Dedifferentiated amniotic fluid mesenchymal stem cell (primary cell): ENCODE data around the gene LANCL1.
"Not testable (repeated sequence)": the region's sequence is repeated elsewhere in the genome, so short reads cannot be mapped to it uniquely, and the experiment has no call there.

ENCODE experiments used
- DNase-seq: peaks from one replicate; pipeline ENCODE4 v3.0.0-alpha.2; 2016; ENCODE audit errors: extremely low spot score

Gene LANCL1

GRCh38 chr2:210459407-210459806 is 17.2 kb downstream of the LANCL1 start:
- no peak for DNase-seq

- DNase-seq: no peak
These were observed 18.2 kb downstream of the LANCL1 start for GRCh38 chr2:210458395-210458794.

- no peak for DNase-seq
These were observed 20.0 kb downstream of the LANCL1 start for GRCh38 chr2:210456571-210456970.

GRCh38 chr2:210454336-210454735 is 22.2 kb downstream of the LANCL1 start:
- no peak for DNase-seq

GRCh38 chr2:210452194-210452593 is 24.4 kb downstream of the LANCL1 start:
- no peak for DNase-seq

GRCh38 chr2:210450942-210451341 is 25.6 kb downstream of the LANCL1 start:
- not testable (repeated sequence) for DNase-seq

- no peak for DNase-seq
These were observed 30.8 kb downstream of the LANCL1 start for GRCh38 chr2:210445732-210446131.

GRCh38 chr2:210445116-210445707 is 31.3 kb downstream of the LANCL1 start:
- no peak for DNase-seq

GRCh38 chr2:210443527-210443926 is 33.0 kb downstream of the LANCL1 start:
- DNase-seq: no peak

GRCh38 chr2:210442878-210443277 is 33.7 kb downstream of the LANCL1 start:
- DNase-seq: no peak

GRCh38 chr2:210442457-210442856 is 34.1 kb downstream of the LANCL1 start:
- DNase-seq: no peak

- DNase-seq: no peak
These were observed 36.4 kb downstream of the LANCL1 start for GRCh38 chr2:210440206-210440605.

- no peak for DNase-seq
These were observed 41.1 kb downstream of the LANCL1 start for GRCh38 chr2:210435439-210435838.

- no peak for DNase-seq
These were observed 43.9 kb downstream of the LANCL1 start for GRCh38 chr2:210432633-210433032.

GRCh38 chr2:210429403-210430137 is 47.0 kb downstream of the LANCL1 start:
- DNase-seq: no peak

GRCh38 chr2:210428393-210429179 is 48.0 kb downstream of the LANCL1 start:
- peak; percentile 32 for DNase-seq

- DNase-seq: not testable (repeated sequence)
These were observed 49.2 kb downstream of the LANCL1 start for GRCh38 chr2:210427309-210427708.

GRCh38 chr2:210422366-210422765 is 54.2 kb downstream of the LANCL1 start:
- no peak for DNase-seq

- no peak for DNase-seq
These were observed 54.6 kb downstream of the LANCL1 start for GRCh38 chr2:210421916-210422315.

- no peak for DNase-seq
These were observed 63.9 kb downstream of the LANCL1 start for GRCh38 chr2:210412660-210413059.

GRCh38 chr2:210410542-210410941 is 66.0 kb downstream of the LANCL1 start:
- DNase-seq: no peak

- DNase-seq: no peak
These were observed 77.0 kb downstream of the LANCL1 start for GRCh38 chr2:210399440-210400041.
